A673 (cell line): ENCODE measurements around the gene MSH5. TPM values are rescaled to one million over a fixed set of nuclear protein-coding genes. Genes with fewer than 3 reads are reported as not detected.

Source experiments
- BruUV-seq: library from RNA; stranded (reverse); fragments of 400-500 nt; replicated peaks from 2 replicates; lab custom pipeline; 2021; lab: Mats Ljungman, UMichigan
- CTCF ChIA-PET: fragments of 300-600 bp; sonication (Branson Sonifier 250); formaldehyde crosslinking; loops from one replicate; lab custom pipeline; 2022; ENCODE audit warnings: antibody characterized with exemption; lab: Charles Lee
- POLR2A ChIA-PET: fragments of 300-600 bp; sonication (Branson Sonifier 250); formaldehyde crosslinking; loops from one replicate; lab custom pipeline; 2022; ENCODE audit warnings: antibody characterized with exemption; ENCODE audit not compliant: low non-redundant PET; lab: Charles Lee
- DNase-seq: peaks from one replicate; pipeline ENCODE4 v3.0.0-alpha.2; 2015; ENCODE audit warnings: low spot score
- H3K27ac ChIP-seq: fragments of 200-600 bp; sonication (generic); 2 replicates; pipeline ENCODE4 v1.5.1; 2016; ENCODE audit warnings: mixed run types, low read depth, mild to moderate bottlenecking, mixed read lengths, antibody characterized with exemption, low read length; ENCODE audit not compliant: poor library complexity, severe bottlenecking
- H3K27me3 ChIP-seq: fragments of 200-600 bp; sonication (generic); replicated peaks from 2 replicates; pipeline ENCODE4 v1.6.1; 2017; ENCODE audit warnings: mixed run types, low read depth, mild to moderate bottlenecking, mixed read lengths, antibody characterized with exemption, low read length; ENCODE audit not compliant: insufficient read depth, poor library complexity
- H3K36me3 ChIP-seq: fragments of 200-600 bp; sonication (generic); 2 replicates; pipeline ENCODE4 v1.6.1; 2016; ENCODE audit warnings: mixed run types, mild to moderate bottlenecking, mixed read lengths, antibody characterized with exemption, low read length; ENCODE audit not compliant: insufficient read depth, poor library complexity, severe bottlenecking
- H3K4me1 ChIP-seq: fragments of 200-600 bp; sonication (generic); 2 replicates; pipeline ENCODE4 v1.6.1; 2017; ENCODE audit warnings: mixed run types, mild to moderate bottlenecking, mixed read lengths, antibody characterized with exemption, low read length; ENCODE audit not compliant: insufficient read depth, poor library complexity, severe bottlenecking
- H3K4me3 ChIP-seq: fragments of 200-600 bp; sonication (generic); 2 replicates; pipeline ENCODE4 v1.5.1; 2016; ENCODE audit warnings: low read depth, mixed run types, mild to moderate bottlenecking, mixed read lengths, low read length; ENCODE audit not compliant: poor library complexity, severe bottlenecking
- H3K9me3 ChIP-seq: fragments of 200-600 bp; sonication (generic); 2 replicates; pipeline ENCODE4 v1.6.1; 2016; ENCODE audit warnings: mixed run types, low read depth, mild to moderate bottlenecking, mixed read lengths, antibody characterized with exemption, low read length; ENCODE audit not compliant: poor library complexity, severe bottlenecking
- CTCF ChIP-seq: fragments of 300-800, 200-600 bp; sonication (generic); conservative IDR thresholded peaks from 2 replicates; pipeline ENCODE4 v1.5.1; 2017; ENCODE audit warnings: low read depth, mild to moderate bottlenecking, antibody characterized with exemption, low read length, moderate library complexity, mixed read lengths
- EZH2 ChIP-seq: fragments of 200-600 bp; sonication (generic); IDR thresholded peaks from 2 replicates; pipeline ENCODE4 v1.6.1; 2017; ENCODE audit warnings: borderline replicate concordance, low read depth, mild to moderate bottlenecking, mixed read lengths, antibody characterized with exemption, low read length; ENCODE audit not compliant: poor library complexity, severe bottlenecking
- intact Hi-C: fragments of 100-400 bp; cut with micrococcal nuclease; formaldehyde crosslinking; loops from one replicate; pipeline ENCODE4 v1.10.0; 2022; ENCODE audit not compliant: unreplicated experiment
- total RNA-seq: library from RNA; stranded (reverse); gene quantifications from 2 replicates; pipeline ENCODE4 v1.2.3, GENCODE V29; 2021

Gene MSH5
- total RNA-seq, 1 experiment from 2014 or later: 76.4 TPM

- POLR2A ChIA-PET: no interaction called here
- Histone ChIP-seq H3K9me3 (no peaks in the 10 kb centered on the region), H3K4me3 (no peak overlapping the region), H3K4me1 (no peaks in the 10 kb centered on the region), H3K36me3 (no peaks in the 10 kb centered on the region), H3K27ac (no peak overlapping the region), H3K27me3 (no peaks in the 10 kb centered on the region)
- BruUV-seq: no TSS peak
- TF ChIP-seq CTCF: no peak
- no peak for TF ChIP-seq EZH2
- intact Hi-C loops: no loop called here
- DNase-seq: no peak
- CTCF ChIA-PET: no interaction called here
These were observed 20.8 kb upstream of the MSH5 start for GRCh38 chr6:31719001-31719400.

DNA sequence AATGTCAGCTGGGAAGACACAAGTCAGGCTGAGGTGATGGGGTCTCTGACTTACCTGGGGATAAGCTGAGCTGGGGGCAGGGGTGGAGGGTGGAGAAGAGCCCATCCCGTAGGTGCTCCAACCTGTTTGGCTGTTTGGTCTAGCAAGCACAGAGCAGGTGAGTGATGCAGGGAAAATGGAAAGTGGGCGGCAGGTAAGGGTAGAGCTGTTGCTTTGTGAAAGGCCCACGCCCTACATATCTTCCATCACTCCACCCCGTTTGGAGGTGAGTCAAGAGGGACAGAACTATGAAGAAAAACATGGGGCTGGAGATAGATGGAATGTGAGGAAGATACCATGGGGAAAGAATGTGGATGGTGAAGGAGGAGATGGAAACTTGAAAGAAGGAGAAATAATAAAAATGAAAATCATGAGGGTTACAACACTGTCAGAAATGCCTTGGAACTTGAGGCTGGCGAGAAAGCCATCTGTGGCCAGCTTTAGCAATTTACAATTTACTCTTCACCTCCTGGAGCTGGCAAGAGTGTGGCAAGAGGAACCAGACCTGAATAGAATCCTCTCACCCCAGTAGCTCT, 19.5 kb upstream of the MSH5 start:
- Histone ChIP-seq H3K4me3 (no peak overlapping the region), H3K27ac (no peak overlapping the region), H3K9me3 (no peaks in the 10 kb centered on the region), H3K27me3 (no peaks in the 10 kb centered on the region), H3K4me1 (no peaks in the 10 kb centered on the region), H3K36me3 (no peaks in the 10 kb centered on the region)
- intact Hi-C loops: no loop called here
- no peak for TF ChIP-seq CTCF
- no peak for TF ChIP-seq EZH2
- no peak for DNase-seq
- CTCF ChIA-PET: no interaction called here
- BruUV-seq: no TSS peak
- POLR2A ChIA-PET: no interaction called here

DNA sequence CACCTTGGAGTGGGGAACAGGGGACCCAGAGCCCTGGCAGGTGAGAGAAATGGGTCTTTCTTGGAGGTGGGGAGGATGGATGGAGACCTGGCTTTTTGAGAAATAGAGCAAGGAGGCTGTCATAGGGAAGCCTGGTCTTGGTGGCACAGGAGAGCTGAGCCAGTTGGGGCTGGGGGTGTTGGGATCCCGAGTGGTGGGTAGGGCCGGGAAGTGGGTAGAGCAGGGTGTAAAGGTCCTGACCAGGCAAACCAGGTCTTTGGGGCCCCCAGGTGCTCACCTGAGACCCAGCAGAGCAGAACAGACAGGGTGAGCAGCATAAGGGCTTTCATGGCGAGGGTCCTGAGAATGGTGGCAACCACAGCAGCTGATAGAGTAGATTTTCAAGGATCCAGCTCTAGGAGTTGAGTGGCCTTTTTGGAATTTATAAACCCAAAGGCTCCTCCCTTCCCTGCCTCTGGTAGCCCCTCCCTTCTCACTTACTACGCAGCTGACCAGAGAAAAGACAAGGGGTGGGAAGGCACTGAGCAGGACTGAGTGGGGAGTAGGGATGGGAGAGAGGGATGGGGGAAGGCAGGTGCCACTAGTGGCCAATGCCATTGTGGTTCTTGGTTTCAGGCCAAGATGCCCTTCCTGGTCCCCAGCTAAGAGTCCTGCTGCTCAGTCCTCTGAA, 18.3 kb upstream of the MSH5 start, which contains the start of gene LY6G6C:
LY6G6C (minus strand) TSS at position 396 of the 670 bp plus-strand sequence; CDS start at position 329, 67 bp downstream.
- TF ChIP-seq EZH2 (no peak), CTCF (no peak)
- no TSS peak for BruUV-seq
- Histone ChIP-seq H3K27me3 (no peaks in the 10 kb centered on the region), H3K27ac (no peak within 1 kb of the TSS), H3K4me1 (no peaks in the 10 kb centered on the region), H3K4me3 (no peak within 1 kb of the TSS), H3K9me3 (no peaks in the 10 kb centered on the region), H3K36me3 (no peaks in the 10 kb centered on the region)
- no peak for DNase-seq
- intact Hi-C loops: no loop called here
- POLR2A ChIA-PET: no interaction called here
- CTCF ChIA-PET: no interaction called here
